ENCODE measurements around the gene UBE2E2. TPM values are rescaled to one million over a fixed set of nuclear protein-coding genes. Genes with fewer than 3 reads are reported as not detected.

The UBE2E2 gene
- total RNA-seq, 1 donor from 2014 or later, result 61.3 TPM

DNA sequence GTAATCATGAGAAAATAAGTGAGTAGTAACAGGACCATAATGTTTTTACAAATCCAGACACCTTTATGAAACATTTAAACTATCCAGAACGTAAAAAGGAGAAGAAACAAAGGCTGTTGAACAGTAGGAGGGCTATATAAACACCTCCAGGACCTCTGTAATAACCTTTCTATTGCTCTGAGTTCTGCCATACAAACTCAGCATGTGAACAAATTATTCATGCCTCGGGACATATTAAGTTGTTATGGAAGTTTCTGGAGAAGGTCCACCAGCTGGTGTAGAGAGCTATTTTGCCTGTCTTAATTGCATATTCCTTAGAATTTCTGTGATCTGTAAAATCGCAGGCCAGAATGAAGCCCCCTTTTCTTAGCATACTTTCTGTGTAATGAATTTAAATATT lies 256.3 kb downstream of the UBE2E2 start:
- no peak for DNase-seq (ENCODE audit: low read depth)
- Histone ChIP-seq H3K27me3 (ENCODE audit: control insufficient read depth, insufficient read depth, low read length) (no peaks in the 10 kb centered on the region), H3K36me3 (ENCODE audit: control insufficient read depth, insufficient read depth, low read length) (no peaks in the 10 kb centered on the region), H3K4me3 (ENCODE audit: low read depth, low read length) (no peak overlapping the region)
- FAIRE-seq, result no peak
- TF ChIP-seq, protein P1, sequence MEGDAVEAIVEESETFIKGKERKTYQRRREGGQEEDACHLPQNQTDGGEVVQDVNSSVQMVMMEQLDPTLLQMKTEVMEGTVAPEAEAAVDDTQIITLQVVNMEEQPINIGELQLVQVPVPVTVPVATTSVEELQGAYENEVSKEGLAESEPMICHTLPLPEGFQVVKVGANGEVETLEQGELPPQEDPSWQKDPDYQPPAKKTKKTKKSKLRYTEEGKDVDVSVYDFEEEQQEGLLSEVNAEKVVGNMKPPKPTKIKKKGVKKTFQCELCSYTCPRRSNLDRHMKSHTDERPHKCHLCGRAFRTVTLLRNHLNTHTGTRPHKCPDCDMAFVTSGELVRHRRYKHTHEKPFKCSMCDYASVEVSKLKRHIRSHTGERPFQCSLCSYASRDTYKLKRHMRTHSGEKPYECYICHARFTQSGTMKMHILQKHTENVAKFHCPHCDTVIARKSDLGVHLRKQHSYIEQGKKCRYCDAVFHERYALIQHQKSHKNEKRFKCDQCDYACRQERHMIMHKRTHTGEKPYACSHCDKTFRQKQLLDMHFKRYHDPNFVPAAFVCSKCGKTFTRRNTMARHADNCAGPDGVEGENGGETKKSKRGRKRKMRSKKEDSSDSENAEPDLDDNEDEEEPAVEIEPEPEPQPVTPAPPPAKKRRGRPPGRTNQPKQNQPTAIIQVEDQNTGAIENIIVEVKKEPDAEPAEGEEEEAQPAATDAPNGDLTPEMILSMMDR (IDR thresholded peaks at IDR 0.05; ENCODE audit: insufficient read depth, low read length, severe bottlenecking), result no peak

DNA sequence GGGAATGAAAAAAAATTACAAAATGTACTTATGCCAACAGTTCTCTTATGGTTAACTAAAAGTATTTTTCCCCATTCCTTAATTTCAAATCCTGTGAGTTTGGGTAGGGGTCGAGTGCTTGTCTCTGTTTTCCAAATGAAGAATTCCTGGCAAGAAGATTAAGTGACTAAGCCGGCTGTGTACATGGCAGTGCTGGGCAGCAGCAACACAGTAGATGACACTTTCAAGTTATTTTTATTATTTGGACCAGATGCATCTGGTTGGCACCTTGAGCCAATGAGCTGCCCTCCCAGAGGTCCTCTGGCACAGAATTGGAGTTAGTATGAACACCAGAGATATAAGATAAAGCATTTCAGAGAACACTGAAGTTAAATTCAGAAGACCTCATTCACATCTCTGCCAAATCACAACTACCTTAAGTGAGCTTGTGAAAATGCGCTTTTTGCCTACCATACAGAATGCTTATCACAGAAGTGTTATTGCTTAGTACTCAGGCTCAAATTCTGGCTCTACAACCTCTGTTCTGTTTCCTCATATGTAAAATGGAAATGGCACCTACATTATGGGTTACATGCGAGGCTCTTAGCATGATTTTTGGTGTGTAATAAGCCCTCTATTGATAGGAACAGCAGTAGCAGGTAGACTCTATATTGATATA lies 256.9 kb downstream of the UBE2E2 start:
- TF ChIP-seq, protein P1 (IDR thresholded peaks at IDR 0.05; ENCODE audit: insufficient read depth, low read length, severe bottlenecking), result no peak
- Histone ChIP-seq H3K27me3 (ENCODE audit: control insufficient read depth, insufficient read depth, low read length) (no peaks in the 10 kb centered on the region), H3K36me3 (ENCODE audit: control insufficient read depth, insufficient read depth, low read length) (no peaks in the 10 kb centered on the region), H3K4me3 (ENCODE audit: low read depth, low read length) (no peak overlapping the region)
- DNase-seq (ENCODE audit: low read depth) (no peak), FAIRE-seq (no peak)

DNA sequence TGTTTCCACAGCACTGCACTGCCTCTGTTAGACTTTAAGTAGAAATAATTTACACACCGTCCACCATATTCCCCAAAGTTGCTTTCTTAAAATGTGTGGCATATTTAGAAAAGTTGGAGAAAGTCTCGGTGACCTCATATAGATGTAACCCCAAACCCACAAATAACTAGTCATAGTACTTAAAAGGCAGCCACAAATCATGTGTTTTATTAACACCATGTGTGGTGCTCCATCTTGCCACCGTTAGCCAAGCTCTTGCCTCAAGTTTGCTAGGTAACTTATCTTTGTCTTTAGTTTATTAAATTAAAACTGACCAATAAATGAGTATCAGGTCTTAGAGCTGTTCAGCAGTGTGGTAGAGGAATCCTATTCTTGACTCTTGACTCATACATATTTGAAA lies 257.9 kb downstream of the UBE2E2 start:
- DNase-seq (ENCODE audit: low read depth) (no peak), FAIRE-seq (no peak)
- TF ChIP-seq, protein P1 (IDR thresholded peaks at IDR 0.05; ENCODE audit: insufficient read depth, low read length, severe bottlenecking), result no peak
- Histone ChIP-seq H3K27me3 (ENCODE audit: control insufficient read depth, insufficient read depth, low read length) (no peaks in the 10 kb centered on the region), H3K36me3 (ENCODE audit: control insufficient read depth, insufficient read depth, low read length) (no peaks in the 10 kb centered on the region), H3K4me3 (ENCODE audit: low read depth, low read length) (no peak overlapping the region)

DNA sequence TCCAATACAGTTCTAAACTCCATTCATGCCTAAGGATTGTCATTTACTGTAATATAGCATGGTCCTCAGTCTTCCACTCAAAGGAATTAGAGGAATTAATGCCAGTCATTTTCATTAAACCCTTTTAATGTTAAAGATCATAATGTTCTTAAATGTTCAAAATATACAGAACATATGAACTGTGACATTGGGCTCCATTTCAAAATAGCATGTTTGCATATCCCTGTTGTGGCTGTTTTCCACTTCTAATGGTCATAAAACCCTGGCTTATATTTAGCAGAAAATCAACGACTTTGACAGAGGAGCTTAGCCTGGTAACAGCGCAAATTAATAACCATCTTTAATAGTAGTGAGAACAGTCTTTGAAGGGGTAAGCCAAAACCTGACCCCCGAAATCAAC lies 260.7 kb downstream of the UBE2E2 start:
- Histone ChIP-seq H3K36me3 (ENCODE audit: control insufficient read depth, insufficient read depth, low read length) (no peaks in the 10 kb centered on the region), H3K27me3 (ENCODE audit: control insufficient read depth, insufficient read depth, low read length) (no peaks in the 10 kb centered on the region), H3K4me3 (ENCODE audit: low read depth, low read length) (no peak overlapping the region)
- FAIRE-seq, result no peak
- no peak for DNase-seq (ENCODE audit: low read depth)
- TF ChIP-seq, protein P1 (IDR thresholded peaks at IDR 0.05; ENCODE audit: insufficient read depth, low read length, severe bottlenecking), result no peak

DNA sequence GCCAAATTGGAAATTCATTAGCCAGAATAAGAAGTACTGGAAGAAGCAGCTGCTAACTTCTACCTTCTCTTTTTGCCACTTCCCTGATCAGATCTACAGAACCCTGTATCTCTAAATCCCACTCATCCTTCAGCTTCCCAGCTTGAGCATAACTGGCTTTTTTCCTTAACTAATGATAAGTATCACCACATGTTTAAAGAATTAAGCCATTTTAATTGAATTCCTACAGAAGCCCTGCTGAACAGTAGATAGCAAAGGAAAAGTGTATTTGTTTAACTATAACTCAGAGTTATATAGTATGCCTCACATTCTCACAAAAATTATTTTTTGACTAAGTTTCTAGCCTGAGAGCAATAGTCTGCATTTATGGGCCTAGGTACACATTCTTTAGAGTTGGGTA lies 262.4 kb downstream of the UBE2E2 start:
- H3K4me3 ChIP-seq (ENCODE audit: low read depth, low read length), result no peak overlapping the region
- no peak for DNase-seq (ENCODE audit: low read depth)
- no peak for FAIRE-seq
- TF ChIP-seq, protein P1 (IDR thresholded peaks at IDR 0.05; ENCODE audit: insufficient read depth, low read length, severe bottlenecking), result no peak
- H3K36me3 ChIP-seq (ENCODE audit: control insufficient read depth, insufficient read depth, low read length), result no peaks in the 10 kb centered on the region
- no peaks in the 10 kb centered on the region for H3K27me3 ChIP-seq (ENCODE audit: control insufficient read depth, insufficient read depth, low read length)

DNA sequence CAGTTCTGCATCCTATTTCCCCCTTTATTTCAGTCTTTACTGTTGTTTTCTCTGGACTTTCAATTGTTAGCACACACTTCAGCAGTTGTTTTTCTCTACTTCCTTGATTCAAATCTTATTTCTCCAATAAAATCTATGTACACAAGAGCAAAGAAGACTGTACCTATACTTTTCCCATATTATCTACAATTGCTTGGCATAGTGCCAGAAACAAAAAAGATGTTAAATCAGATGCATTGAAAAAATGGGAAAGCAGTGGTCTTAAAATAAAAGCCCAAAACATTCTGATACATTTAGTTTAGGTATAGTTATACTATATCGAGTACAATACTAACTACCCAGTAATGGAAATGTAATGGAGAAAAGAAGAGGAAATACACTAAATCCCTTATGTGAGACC lies 265.1 kb downstream of the UBE2E2 start:
- DNase-seq (ENCODE audit: low read depth) (no peak), FAIRE-seq (no peak)
- no peaks in the 10 kb centered on the region for H3K27me3 ChIP-seq (ENCODE audit: control insufficient read depth, insufficient read depth, low read length)
- TF ChIP-seq, protein P1 (IDR thresholded peaks at IDR 0.05; ENCODE audit: insufficient read depth, low read length, severe bottlenecking), result no peak
- H3K4me3 ChIP-seq (ENCODE audit: low read depth, low read length), result no peak overlapping the region
- H3K36me3 ChIP-seq (ENCODE audit: control insufficient read depth, insufficient read depth, low read length), result no peaks in the 10 kb centered on the region
